ENCODE measurements around the gene PLCG2.
"Not testable (repeated sequence)": the region's sequence is repeated elsewhere in the genome, so short reads cannot be mapped to it uniquely, and the experiment has no call there.

PLCG2 gene

GRCh38 chr16:81790830-81791435 is 11.8 kb downstream of the PLCG2 start:
- no peak for DNase-seq

- no peak for DNase-seq
Measured at GRCh38 chr16:81792828-81793227, 13.7 kb downstream of the PLCG2 start.

- no peak for DNase-seq
Measured at GRCh38 chr16:81795193-81795592, 16.1 kb downstream of the PLCG2 start.

- no peak for DNase-seq
Measured at GRCh38 chr16:81796035-81796434, 16.9 kb downstream of the PLCG2 start.

GRCh38 chr16:81796583-81797346 is 17.7 kb downstream of the PLCG2 start:
- no peak for DNase-seq

GRCh38 chr16:81797443-81797842 is 18.4 kb downstream of the PLCG2 start:
- DNase-seq: no peak

- DNase-seq: no peak
Measured at GRCh38 chr16:81798311-81799137, 19.4 kb downstream of the PLCG2 start.

- DNase-seq: no peak
Measured at GRCh38 chr16:81799138-81799504, 20.0 kb downstream of the PLCG2 start.

- DNase-seq: not testable (repeated sequence)
Measured at GRCh38 chr16:81801724-81802123, 22.6 kb downstream of the PLCG2 start.

- no peak for DNase-seq
Measured at GRCh38 chr16:81803332-81803731, 24.2 kb downstream of the PLCG2 start.

GRCh38 chr16:81804134-81804610 is 25.1 kb downstream of the PLCG2 start:
- no peak for DNase-seq

- DNase-seq: no peak
Measured at GRCh38 chr16:81806696-81807095, 27.6 kb downstream of the PLCG2 start.

GRCh38 chr16:81807767-81808358 is 28.8 kb downstream of the PLCG2 start:
- DNase-seq: no peak

GRCh38 chr16:81808933-81809480 is 29.9 kb downstream of the PLCG2 start:
- no peak for DNase-seq

- no peak for DNase-seq
Measured at GRCh38 chr16:81809567-81809966, 30.5 kb downstream of the PLCG2 start.

GRCh38 chr16:81810361-81810760 is 31.3 kb downstream of the PLCG2 start:
- no peak for DNase-seq

GRCh38 chr16:81810894-81811538 is 31.9 kb downstream of the PLCG2 start:
- no peak for DNase-seq

GRCh38 chr16:81813648-81814047 is 34.6 kb downstream of the PLCG2 start:
- DNase-seq: no peak

- DNase-seq: no peak
Measured at GRCh38 chr16:81814751-81815428, 35.8 kb downstream of the PLCG2 start.

GRCh38 chr16:81815429-81815766 is 36.3 kb downstream of the PLCG2 start:
- no peak for DNase-seq

GRCh38 chr16:81816351-81816750 is 37.3 kb downstream of the PLCG2 start:
- no peak for DNase-seq

- no peak for DNase-seq
Measured at GRCh38 chr16:81816793-81817210, 37.7 kb downstream of the PLCG2 start.

All from activated CD4-positive, alpha-beta T cell treated with anti-CD3 and anti-CD28 coated beads for 1 hour (primary cell).